Neural cell (in vitro differentiated cells): ENCODE data around the gene MYORG. TPM values are rescaled to one million over a fixed set of nuclear protein-coding genes. Genes with fewer than 3 reads are reported as not detected.

Experiments used
- H2AFZ ChIP-seq: fragments of 200-600, 300-800 bp; sonication (generic), shearing (Covaris generic); 2 replicates; pipeline ENCODE4 v1.6.0; 2014; ENCODE audit warnings: low read depth, mild to moderate bottlenecking, antibody characterized with exemption, low read length, moderate library complexity
- H3F3A ChIP-seq: fragments of 200-600 bp; shearing (Covaris generic); 2 replicates; pipeline ENCODE4 v1.6.1; 2016; ENCODE audit warnings: mild to moderate bottlenecking, moderate library complexity, mixed read lengths, antibody characterized with exemption, low read length; ENCODE audit not compliant: insufficient read depth, poor library complexity, severe bottlenecking
- H3K27ac ChIP-seq: fragments of 200-600, 300-800 bp; sonication (generic), shearing (Covaris generic); 2 replicates; pipeline ENCODE4 v1.5.1; 2014; ENCODE audit warnings: mild to moderate bottlenecking, low read length, moderate library complexity
- H3K27me3 ChIP-seq: fragments of 300-800, 200-600 bp; sonication (generic), shearing (Covaris generic); 2 replicates; pipeline ENCODE4 v1.6.0; 2014; ENCODE audit warnings: mild to moderate bottlenecking, low read depth, low read length, moderate library complexity; ENCODE audit not compliant: insufficient read depth
- H3K36me3 ChIP-seq: fragments of 300-800, 200-600 bp; sonication (generic), shearing (Covaris generic); 2 replicates; pipeline ENCODE4 v1.5.1; 2014; ENCODE audit warnings: mild to moderate bottlenecking, antibody characterized with exemption, low read length, moderate library complexity; ENCODE audit not compliant: insufficient read depth
- H3K4me2 ChIP-seq: fragments of 300-800, 200-600 bp; sonication (generic), shearing (Covaris generic); 2 replicates; pipeline ENCODE4 v1.6.0; 2014; ENCODE audit warnings: mild to moderate bottlenecking, low read length
- H3K4me3 ChIP-seq: fragments of 300-800, 200-600 bp; sonication (generic), shearing (Covaris generic); 2 replicates; pipeline ENCODE4 v1.5.1; 2014; ENCODE audit warnings: mild to moderate bottlenecking, low read length, moderate library complexity
- H3K79me2 ChIP-seq: fragments of 200-600 bp; shearing (Covaris generic); replicated peaks from 2 replicates; pipeline ENCODE4 v1.6.0; 2014; ENCODE audit warnings: mild to moderate bottlenecking, low read length, moderate library complexity; ENCODE audit not compliant: insufficient read depth
- H3K9ac ChIP-seq: fragments of 300-800, 200-600 bp; sonication (generic), shearing (Covaris generic); 2 replicates; pipeline ENCODE4 v1.6.1; 2016; ENCODE audit warnings: mild to moderate bottlenecking, low read length, mixed read lengths
- H3K9me2 ChIP-seq: fragments of 200-600 bp; shearing (Covaris generic); 2 replicates; pipeline ENCODE4 v1.6.1; 2016; ENCODE audit warnings: mild to moderate bottlenecking, low read length, mixed read lengths; ENCODE audit not compliant: insufficient read depth
- H3K9me3 ChIP-seq: fragments of 200-600, 300-800 bp; sonication (generic), shearing (Covaris generic); 2 replicates; pipeline ENCODE4 v1.6.1; 2016; ENCODE audit warnings: mild to moderate bottlenecking, mixed run types, low read length, moderate library complexity, mixed read lengths
- H4K20me1 ChIP-seq: fragments of 200-600 bp; shearing (Covaris generic); 2 replicates; pipeline ENCODE4 v1.6.1; 2016; ENCODE audit warnings: mild to moderate bottlenecking, mixed run types; ENCODE audit not compliant: insufficient read depth
- CTCF ChIP-seq: fragments of 450-650 bp; IDR thresholded peaks from 2 replicates; pipeline ENCODE4 v1.5.1; 2014; ENCODE audit warnings: antibody characterized with exemption, mild to moderate bottlenecking, moderate library complexity; ENCODE audit not compliant: poor library complexity, severe bottlenecking
- EP300 ChIP-seq: fragments of 450-650 bp; conservative IDR thresholded peaks from 2 replicates; pipeline ENCODE4 v1.6.1; 2014; ENCODE audit warnings: antibody characterized with exemption, mild to moderate bottlenecking, moderate library complexity; ENCODE audit not compliant: poor library complexity, severe bottlenecking
- EZH2 ChIP-seq: fragments of 200-600, 300-800 bp; shearing (Covaris generic), sonication (generic); IDR thresholded peaks from 2 replicates; pipeline ENCODE4 v1.6.1; 2014; ENCODE audit warnings: antibody characterized with exemption, low read length, borderline replicate concordance, mild to moderate bottlenecking; ENCODE audit not compliant: insufficient read depth, poor library complexity, severe bottlenecking
- MXI1 ChIP-seq: fragments of 450-650 bp; conservative IDR thresholded peaks from 2 replicates; pipeline ENCODE4 v1.6.1; 2014; ENCODE audit warnings: antibody characterized with exemption, mild to moderate bottlenecking; ENCODE audit not compliant: poor library complexity, severe bottlenecking
- POLR2AphosphoS5 ChIP-seq: IDR thresholded peaks from 2 replicates; pipeline ENCODE4 v1.6.1; 2012
- RAD21 ChIP-seq: fragments of 450-650 bp; conservative IDR thresholded peaks from 2 replicates; pipeline ENCODE4 v1.6.1; 2014; ENCODE audit warnings: antibody characterized with exemption, mild to moderate bottlenecking, moderate library complexity
- REST ChIP-seq: IDR thresholded peaks from 2 replicates; pipeline ENCODE4 v1.6.1; 2012; ENCODE audit warnings: borderline replicate concordance
- SMC3 ChIP-seq: fragments of 450-650 bp; conservative IDR thresholded peaks from 2 replicates; pipeline ENCODE4 v1.6.1; 2014; ENCODE audit warnings: antibody characterized with exemption, mild to moderate bottlenecking, moderate library complexity; ENCODE audit not compliant: poor library complexity
- TAF1 ChIP-seq: IDR thresholded peaks from 2 replicates; pipeline ENCODE4 v1.6.1; 2012; ENCODE audit warnings: low read depth
- polyA plus RNA-seq: library from polyadenylated mRNA; depleted of rRNA; stranded (reverse); fragments of >200 nt; gene quantifications from 2 replicates; pipeline ENCODE4 v1.2.3, GENCODE V29; 2014

MYORG gene
- polyA plus RNA-seq, 1 donor from 2014 or later, result 0.58 TPM

DNA sequence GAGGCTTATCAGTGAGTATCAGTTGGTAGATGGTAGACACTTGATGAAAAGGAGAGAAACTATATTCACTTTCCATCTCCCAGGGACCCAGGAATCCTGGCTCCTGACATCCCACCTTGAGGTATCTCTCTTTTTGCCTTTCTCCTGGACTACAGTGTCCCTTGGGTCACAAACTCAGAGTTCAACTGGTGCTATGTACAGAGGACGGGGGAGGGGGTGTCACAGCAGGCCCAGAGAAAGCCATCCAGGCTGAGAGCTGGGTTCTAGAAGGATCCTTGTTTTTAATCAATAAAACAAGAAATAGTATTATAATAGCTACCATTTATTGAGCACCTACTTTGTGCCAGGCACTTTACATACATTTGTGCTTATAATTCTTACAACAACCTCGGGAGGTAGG is 10.3 kb downstream of the MYORG start:
- peaks cover 3% of the 10 kb centered on the region for H3K36me3 ChIP-seq
- no peak overlapping the region for H3K4me2 ChIP-seq
- H3F3A ChIP-seq, result no peaks in the 10 kb centered on the region
- TF ChIP-seq EZH2 (no peak), SMC3 (no peak), MXI1 (no peak), EP300 (no peak), CTCF (no peak), TAF1 (no peak), REST (no peak), POLR2AphosphoS5 (no peak), RAD21 (no peak)
- H3K9me2 ChIP-seq, result no peaks in the 10 kb centered on the region
- no peaks in the 10 kb centered on the region for H4K20me1 ChIP-seq
- H3K79me2 ChIP-seq, result no peaks in the 10 kb centered on the region
- H3K27me3 ChIP-seq, result no peaks in the 10 kb centered on the region
- no peak overlapping the region for H3K27ac ChIP-seq
- no peak overlapping the region for H3K4me3 ChIP-seq
- no peak overlapping the region for H3K9ac ChIP-seq
- no peak overlapping the region for H2AFZ ChIP-seq
- no peaks in the 10 kb centered on the region for H3K9me3 ChIP-seq

GRCh38 chr9:34365282-34365681 is 11.4 kb downstream of the MYORG start:
- Histone ChIP-seq H3F3A (no peaks in the 10 kb centered on the region), H3K27ac (no peak overlapping the region)

More at GRCh38 chr9:34365282-34365681, 11.4 kb downstream of the MYORG start:
- H3K4me3 ChIP-seq, result no peak overlapping the region
- H3K79me2 ChIP-seq, result no peaks in the 10 kb centered on the region
- H2AFZ ChIP-seq, result no peak overlapping the region
- H3K4me2 ChIP-seq, result no peak overlapping the region
- H3K27me3 ChIP-seq, result no peaks in the 10 kb centered on the region
- H4K20me1 ChIP-seq, result no peaks in the 10 kb centered on the region
- no peaks in the 10 kb centered on the region for H3K9me2 ChIP-seq
- H3K36me3 ChIP-seq, result no peaks in the 10 kb centered on the region
- H3K9me3 ChIP-seq, result no peaks in the 10 kb centered on the region
- no peak for TF ChIP-seq REST
- no peak overlapping the region for H3K9ac ChIP-seq
